NB4 (cell line): ENCODE results near the gene ATXN1.

Source experiments
- CTCF ChIP-seq: IDR thresholded peaks from one replicate; pipeline ENCODE4 v1.5.1; 2012; ENCODE audit warnings: low read depth, low read length
- MAX ChIP-seq: IDR thresholded peaks from 2 replicates; pipeline ENCODE4 v1.6.1; 2011; ENCODE audit warnings: low read depth, low read length
- POLR2A ChIP-seq: IDR thresholded peaks from 2 replicates; pipeline ENCODE4 v1.6.1; 2011; ENCODE audit warnings: mild to moderate bottlenecking; ENCODE audit not compliant: insufficient read length; ENCODE audit errors: extremely low read depth

GRCh38 chr6:16494793-16495192 lies 266.5 kb downstream of the ATXN1 start:
- TF ChIP-seq MAX (no peak), POLR2A (no peak), CTCF (no peak)
